Measurements from ENCODE around the gene NDUFAF2.
A peak's percentile ranks its signal among the peaks of the same experiment; 100 is the strongest.
"Not testable (repeated sequence)": the region's sequence is repeated elsewhere in the genome, so short reads cannot be mapped to it uniquely, and the experiment has no call there.

NDUFAF2 gene, protein sequence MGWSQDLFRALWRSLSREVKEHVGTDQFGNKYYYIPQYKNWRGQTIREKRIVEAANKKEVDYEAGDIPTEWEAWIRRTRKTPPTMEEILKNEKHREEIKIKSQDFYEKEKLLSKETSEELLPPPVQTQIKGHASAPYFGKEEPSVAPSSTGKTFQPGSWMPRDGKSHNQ

DNA sequence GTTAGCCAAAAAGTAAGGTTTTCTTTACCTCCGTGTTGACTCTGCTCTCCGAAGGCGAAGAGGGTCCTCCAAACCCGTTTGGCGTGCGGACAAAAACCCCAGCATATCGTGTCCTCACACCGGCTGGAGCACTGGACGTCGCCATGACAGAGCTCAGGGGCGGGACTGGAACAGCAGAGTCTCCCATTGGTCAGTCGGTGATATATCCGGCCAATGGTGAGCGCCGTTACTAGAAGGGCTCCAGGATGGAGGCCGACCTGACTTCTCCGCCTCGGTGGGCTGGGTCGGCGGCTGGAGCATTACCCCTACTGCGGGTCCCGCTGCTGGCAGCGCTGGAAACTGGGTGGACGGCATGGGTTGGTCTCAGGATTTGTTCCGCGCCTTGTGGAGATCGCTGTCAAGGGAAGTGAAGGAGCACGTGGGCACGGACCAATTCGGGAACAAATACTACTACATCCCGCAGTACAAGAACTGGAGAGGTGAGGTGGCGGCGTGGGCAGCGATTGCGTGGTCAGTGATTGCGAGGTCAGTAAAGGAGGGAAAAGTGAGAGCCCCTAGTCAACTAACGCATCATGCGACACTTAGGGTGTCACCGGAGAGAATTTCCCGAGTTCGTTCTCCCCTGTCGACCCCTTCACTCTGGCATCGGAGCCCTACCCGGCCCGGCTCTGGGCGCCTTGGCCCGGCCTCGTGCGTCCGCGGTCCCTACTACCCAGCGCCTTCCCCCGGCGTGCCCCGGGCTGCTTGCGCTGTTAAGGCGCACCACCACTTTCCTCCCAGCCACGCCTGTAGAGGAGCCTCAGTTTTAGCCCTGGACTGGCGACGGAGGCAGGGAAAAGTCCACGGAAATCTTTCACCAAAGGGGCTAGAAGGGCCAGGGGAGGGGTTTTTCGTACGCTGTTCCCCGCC, at the start of gene NDUFAF2, which contains the start of gene ERCC8:
NDUFAF2 (plus strand) TSS at position 302 of the 909 bp plus-strand sequence; CDS start at position 353, 51 bp downstream.
ERCC8 (minus strand) TSS at position 167 of the 909 bp plus-strand sequence; CDS start at position 105, 62 bp downstream.
- peak; percentile 82 for DNase-seq

DNA sequence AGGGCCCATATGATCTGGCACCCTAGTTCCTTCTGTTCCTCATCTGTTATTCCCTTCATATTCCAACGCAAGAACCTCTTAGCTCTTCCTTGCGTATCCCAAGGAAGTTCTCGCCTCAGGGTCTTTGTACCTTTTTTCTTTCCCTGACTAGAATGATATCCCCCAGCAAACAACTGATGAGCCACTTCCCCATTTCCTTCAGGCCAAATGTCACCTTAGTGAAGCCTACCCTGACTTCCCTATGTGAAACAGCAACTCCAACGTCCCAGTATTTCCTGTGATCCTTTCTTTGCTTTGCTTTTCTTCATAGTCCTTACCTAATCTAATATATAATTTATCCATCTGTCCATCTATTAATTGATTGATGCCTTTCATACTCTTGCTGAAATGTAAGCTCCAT, 48.0 kb upstream of the NDUFAF2 start:
- no peak for DNase-seq

DNA sequence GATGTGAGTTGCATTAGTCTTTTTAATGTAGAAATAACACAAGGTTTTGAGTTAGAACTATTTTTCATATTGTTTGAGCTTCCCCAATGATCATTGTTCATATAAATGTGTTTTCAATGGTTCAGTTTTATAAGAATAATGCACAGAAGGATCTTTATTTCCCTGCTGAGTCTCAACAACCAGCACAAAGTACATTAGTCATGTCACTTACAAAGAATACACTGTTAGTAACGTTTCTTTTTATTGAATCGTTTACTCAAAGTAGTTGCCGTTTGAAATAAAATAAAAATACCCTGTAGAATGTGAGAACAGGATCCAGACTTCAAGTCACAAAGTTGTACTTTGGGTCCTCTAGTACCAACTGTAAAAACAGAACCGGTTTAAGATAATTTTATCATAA, 41.6 kb upstream of the NDUFAF2 start:
- no peak for DNase-seq

DNA sequence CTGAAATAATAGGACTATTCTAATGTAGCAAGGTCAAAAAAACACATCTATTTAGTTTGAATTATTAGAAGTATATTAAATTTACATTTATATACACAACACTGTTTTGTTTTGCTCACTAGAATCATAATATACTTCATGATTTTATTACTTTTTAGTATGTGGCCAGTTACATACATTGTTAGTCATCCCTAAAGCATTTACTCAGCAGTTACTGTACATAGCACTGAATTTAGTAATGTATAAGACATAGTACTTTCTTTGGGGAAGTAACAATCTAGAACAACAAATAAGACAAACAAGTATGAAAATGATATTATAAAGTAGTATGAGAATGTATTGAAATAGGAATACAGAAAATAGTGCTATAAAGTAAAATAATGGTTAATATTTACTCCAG, 28.4 kb upstream of the NDUFAF2 start:
- DNase-seq, result no peak

DNA sequence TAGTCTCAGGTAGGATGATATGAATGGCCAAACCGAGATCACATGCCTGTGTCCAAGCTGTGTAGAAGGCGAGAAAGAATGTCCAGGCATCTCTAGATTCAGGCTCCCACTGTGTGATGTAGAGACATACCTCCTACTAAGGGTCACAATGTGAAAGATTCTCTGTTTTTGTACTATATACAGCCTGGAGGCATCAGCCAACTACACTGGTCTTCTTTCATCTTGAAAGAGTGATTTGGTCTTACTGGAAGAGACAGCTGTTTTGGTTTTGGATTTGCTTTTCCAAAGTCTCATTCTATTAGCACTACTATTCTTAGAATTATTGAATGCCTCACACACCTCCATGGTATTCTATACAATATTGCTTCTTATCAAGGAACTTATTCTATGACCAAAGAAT, 26.5 kb upstream of the NDUFAF2 start:
- DNase-seq, result no peak

DNA sequence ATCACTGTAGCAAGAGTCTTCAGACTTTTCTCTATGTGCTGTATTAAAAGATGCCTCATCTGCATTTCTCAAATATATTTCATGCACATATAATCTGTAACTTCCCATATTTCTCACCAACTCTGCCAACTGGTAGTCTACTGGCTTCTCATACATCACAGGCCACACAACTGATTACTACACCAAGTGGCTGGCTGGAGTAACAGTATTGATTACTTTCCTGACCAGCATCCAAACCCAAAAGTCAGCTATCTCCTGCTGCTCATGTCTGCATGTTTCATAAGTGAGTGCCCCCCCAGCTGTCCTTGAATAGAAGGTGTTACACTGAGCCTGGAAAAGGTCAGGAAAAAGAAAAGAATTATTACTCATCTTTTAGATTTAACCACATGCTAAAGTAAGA, 17.6 kb upstream of the NDUFAF2 start:
- no peak for DNase-seq

DNA sequence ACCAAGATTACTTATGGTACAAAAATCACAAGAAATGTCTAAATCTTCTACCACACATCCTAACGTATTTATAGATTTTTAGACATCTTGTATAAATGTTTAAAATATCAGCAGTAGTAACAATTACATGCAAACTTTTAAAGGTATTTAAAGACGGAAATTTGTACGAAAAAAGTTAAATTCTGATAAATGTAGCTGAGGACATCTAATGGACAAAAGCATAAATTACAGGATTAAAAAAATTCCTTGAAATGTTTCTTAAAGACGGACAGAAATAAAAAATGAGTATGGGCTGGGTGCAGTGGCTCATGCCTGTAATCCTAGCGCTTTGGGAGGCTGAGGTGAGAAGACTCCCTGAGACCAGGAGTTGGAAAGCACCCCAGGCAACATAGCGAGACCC, 16.0 kb upstream of the NDUFAF2 start:
- DNase-seq, result no peak

DNA sequence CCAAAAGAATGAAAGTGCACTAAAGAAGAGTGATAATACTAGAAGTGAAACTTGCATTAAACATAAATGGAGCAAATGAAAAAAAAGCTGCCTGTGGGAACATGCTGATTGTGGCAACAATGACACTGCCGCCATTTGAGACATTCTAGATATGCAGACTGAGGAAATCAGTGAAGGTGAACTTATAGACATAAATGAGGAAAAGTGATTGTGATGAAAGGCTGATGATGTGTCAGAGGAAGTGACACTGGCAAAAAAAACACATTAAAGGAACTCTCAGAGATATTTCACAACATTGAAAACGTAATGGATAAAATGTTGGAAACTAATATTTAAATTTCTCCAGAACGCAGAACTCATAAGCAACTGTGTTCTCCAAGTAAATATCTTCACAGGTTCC, 1.4 kb upstream of the NDUFAF2 start:
- DNase-seq, result no peak

DNA sequence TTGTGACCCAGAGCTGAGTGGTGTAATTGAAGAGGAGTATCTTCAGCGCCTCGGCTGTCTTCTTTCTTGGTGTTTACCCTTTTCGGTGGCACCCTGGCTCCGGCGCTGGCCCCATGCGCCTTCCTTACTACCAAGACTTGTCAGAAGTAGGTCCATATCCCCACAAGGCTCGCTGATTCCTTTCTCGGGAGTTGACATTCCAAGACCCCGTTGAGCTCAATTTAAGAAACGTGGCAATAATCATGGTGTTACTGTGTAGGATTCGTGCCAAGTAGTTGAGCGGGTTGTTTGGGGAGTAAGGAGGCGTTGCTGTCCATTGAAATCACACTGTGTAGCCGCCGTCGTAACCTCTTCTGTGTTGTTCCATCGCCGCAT, 795 bp downstream of the NDUFAF2 start:
- DNase-seq, result no peak

DNA sequence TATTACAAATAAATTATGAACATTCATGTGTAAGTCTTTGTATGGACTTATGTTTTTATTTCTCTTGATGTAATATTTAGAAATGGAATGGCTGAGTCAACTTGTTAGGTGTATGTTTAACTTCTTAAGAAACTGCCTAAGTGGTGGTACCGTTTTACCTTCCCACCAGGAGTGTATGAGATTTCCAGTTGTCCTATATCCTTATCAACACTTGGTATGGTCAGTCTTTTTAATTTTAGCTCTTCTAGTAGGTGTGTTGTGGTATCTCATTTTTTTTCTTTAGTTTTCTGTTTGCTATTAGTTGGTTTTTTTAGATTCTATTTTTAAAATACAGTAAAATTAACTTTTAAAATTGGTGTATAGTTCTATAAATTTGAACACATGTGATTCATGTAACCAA, 3.7 kb downstream of the NDUFAF2 start:
- DNase-seq, result no peak

DNA sequence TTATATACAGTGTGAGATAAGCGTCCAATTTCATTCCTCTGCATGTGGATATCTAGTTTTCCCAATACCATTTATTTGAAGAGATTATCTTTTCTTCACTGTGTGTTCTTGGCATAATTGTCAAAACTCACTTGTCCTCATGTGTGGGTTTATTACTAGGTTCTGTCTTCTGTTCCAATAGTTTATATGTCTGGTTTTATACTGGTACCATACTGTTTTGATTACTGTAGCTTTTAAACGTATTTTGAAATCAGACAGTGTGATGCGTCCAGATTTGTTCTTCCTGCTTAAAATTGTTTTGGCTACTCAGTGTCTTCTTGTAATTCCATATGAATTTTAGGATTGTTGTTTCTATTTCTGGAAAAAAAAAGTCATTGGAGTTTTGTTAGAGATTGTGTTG, 10.2 kb downstream of the NDUFAF2 start:
- DNase-seq, result no peak

DNA sequence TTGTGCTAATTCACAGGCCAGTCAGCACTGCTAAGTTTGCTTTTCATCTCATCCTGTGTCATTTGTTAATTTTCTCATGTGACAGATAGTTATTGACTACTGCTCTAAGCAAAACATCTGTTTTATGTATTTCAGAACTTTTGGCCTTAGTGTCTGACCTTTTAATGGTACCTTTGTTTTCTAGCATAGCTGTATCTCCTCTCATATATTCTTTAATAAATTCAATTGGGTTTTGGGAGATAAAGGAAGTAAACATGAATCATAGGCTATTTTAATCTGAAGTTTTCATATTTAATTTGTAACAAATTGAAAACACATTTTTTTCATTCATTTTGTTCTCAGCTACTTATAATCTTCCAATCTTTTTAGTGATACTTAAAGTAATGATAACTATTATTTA, 13.1 kb downstream of the NDUFAF2 start:
- no peak for DNase-seq

DNA sequence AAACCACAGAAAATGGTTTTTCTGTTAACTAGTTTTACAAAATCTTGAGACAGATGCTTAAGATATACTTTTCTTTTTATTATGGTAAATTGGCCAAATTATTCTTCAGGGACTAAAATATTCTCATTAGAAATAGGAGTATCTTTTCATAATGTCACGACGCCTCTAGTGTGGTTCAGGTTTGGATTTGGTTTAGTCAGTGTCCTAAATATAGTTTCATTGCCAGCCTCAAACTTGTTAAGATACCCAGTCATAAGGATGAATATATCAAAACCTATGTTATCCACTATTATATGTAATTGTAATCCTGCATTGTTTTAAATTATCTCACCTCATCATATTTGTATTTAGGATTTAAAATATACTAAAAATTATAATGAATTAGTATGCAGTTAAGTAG, 13.7 kb downstream of the NDUFAF2 start:
- DNase-seq, result no peak

DNA sequence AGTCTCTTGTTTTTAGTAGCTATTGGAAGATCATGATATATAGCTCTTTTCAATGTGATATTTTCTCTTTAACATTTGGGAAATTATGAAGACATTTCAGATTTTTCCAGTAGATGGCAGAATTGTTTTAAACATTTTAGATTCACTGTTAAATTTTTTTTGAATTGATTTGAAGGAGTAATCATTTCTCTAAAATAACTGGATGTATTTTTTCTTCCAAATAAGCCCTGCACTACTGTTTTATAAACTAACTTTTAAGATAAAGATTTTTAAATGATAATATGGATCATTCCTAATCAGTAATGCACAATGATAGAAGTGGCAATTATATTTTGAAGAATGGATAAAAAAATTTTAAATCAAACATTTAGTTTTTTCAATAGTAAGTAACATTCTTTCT, 14.2 kb downstream of the NDUFAF2 start:
- no peak for DNase-seq

DNA sequence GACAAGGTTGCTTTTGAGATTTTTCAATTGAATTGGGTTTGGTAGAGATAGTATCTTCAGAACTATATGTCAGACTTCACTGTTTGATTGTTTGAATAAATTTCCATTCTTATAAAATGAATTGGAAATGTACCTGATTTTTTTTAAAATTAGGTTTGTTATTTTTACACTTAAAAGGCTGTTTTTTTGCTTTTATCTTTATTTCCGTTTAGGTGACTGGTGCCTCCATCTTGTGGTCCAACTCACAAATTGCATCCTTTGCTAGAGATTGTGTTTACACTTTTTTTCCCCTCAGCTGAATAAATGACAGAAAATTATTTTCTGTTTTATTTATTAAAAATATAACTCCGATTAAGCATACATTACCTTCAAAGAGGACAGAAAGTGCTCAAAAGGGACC, 15.6 kb downstream of the NDUFAF2 start:
- no peak for DNase-seq

DNA sequence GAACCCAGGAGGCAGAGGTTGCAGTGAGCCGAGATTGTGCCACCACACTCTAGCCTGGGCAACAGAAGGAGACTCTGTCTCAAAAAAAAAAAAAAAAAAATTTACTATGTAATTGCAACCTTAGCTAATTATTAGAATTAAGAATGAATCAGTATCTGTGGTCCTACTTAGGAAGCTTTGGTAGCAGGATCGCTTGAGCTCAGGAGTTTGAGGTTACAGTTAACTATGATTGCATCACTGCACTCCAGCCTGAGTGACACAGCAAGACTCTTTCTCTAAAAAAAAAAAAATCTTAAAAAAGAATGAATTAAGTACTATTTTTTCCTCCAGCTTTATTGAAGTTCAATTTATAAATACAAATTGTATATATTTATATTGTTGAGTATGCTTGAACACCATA, 16.7 kb downstream of the NDUFAF2 start:
- DNase-seq, result no peak

DNA sequence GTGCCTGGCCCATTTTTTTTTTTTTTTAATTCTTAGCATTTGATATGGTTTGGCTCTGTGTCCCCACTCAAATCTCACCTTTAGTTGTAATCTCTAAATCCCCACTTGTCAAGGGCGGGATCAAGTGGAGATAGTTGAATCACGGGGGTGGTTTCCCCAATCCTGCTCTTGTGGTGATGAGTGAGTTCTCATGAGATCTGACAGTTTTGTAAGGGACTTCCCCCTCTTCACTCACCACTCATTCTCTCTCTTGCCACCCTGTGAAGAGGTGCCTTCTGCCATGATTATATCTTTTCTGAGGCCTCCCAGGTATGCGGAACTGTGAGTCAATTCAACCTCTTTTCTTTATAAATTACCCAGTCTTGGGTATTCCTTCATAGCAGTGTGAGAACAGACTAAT, 27.2 kb downstream of the NDUFAF2 start:
- DNase-seq, result no peak

DNA sequence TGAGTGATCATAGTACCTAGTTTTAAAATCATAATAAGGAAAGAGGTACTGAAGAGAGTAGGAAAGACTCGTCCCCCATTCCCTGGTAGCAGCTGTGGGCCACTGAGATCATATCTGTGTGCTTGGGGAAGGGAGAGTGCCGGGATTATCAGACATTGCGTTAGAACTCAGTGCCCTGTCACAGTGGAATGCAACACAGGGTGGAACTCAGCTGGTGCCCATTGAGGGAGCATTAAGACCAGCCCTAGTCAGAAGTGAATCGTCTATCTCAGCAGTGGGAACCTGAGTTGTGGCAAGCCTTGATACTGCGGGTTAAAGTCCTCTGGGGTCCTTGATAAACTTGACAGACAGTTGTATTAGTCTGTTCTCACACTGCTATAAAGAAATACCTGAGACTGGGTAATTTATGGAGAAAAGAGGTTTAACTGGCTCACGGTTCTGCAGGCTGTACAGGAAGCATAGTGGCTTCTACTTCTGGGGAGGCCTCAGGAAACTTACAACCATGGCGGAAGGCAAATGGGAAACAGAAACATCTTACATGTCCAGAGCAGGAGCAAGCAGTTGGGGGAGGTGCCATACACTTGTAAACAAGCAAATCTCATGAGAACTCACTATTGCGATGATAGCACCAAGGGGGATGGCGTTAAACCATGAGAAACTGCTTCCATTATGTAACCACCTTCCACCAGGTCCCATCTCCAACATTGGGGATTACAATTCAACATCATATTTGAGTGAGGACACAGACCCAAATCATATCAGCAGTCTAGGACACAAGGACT, 33.1 kb downstream of the NDUFAF2 start:
- no peak for DNase-seq

DNA sequence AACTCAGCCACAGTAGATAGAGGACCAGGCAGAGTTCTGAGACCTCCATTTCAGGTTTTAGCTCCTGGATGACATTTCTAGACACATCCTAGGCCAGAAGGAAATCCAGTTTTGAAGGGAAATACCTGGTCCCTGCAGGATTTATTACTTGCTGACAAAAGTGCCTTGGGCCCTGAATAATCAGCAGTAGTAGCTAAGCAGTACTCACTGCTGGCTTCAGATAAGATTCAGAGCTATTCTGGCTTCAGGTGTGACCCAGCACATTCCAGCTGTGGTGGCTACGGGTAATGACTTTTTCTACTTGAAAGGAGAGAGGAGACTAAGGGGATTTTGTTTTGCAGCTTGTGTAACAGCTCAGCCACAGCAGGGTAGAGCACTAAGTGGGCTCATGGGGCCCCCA, 34.0 kb downstream of the NDUFAF2 start:
- DNase-seq, result no peak

DNA sequence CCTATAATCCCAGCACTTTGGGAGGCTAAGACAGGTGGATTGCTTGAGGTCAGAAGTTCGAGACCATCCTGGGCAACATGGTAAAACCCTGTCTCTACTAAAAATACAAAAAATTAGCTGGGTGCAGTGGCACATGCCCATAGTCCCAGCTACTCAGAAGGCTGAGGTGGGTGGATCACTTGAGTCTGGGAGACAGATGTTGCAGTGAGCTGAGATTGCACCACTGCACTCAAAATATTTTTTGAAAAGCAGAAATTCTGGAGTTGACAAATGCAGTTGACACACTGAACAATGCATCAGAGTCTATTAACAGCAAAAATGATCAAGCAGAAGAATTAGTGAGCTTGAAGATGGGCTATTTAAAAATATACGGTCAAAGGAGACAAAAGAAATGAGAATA, 35.5 kb downstream of the NDUFAF2 start:
- DNase-seq, result no peak

DNA sequence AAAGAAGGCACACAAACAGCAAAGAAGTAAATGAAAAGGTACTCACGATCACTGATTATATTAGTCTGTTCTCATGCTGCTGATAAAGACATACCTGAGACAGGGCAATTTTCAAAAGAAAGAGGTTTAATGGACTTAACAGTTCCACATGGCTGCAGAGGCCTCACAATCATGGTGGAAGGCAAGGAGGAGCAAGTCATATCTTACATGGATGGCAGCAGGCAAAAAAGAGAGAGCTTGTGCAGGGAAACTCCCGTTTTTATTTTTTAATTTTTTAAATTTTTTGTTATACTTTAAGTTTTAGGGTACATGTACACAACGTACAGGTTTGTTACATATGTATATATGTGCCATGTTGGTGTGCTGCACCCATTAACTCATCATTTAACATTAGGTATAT, 37.1 kb downstream of the NDUFAF2 start:
- DNase-seq, result not testable (repeated sequence)

DNA sequence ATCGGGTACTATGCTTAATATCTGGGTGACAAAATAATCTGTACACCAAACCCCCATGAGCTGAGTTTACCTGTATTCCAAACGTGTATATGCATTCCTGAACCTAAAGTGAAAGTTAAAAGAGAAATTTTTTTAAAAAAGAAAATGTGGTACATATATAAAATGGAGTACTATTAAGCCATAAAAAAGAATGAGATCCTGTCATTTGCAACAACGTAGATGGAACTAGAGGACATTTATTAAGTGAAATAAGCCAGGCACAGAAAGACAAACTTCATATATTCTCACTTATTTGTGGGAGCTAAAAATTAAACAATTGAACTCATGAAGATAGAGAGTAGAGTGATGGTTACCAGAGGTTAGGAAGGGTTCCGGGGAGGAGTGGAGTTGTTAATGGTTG, 44.8 kb downstream of the NDUFAF2 start:
- DNase-seq, result no peak

DNA sequence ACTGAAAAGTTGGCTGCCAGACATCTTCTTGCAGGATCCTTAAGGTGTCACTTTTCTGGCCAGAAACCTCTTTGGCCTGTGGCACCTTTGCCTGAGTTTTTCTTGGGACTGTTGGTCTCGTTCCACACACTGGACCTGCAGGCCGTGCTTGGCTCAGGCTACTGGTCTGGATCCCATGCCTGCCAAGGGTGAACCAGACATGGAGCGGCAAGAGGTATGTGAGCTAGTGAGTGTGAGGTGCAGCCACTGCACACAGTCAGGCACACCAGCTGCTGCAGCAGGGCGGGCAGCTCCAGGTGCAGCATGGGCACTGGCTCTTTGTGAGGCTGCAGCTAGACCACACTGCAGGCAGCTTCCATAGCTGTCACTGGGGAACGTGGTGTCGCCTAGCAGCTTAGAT, 47.9 kb downstream of the NDUFAF2 start:
- no peak for DNase-seq

DNA sequence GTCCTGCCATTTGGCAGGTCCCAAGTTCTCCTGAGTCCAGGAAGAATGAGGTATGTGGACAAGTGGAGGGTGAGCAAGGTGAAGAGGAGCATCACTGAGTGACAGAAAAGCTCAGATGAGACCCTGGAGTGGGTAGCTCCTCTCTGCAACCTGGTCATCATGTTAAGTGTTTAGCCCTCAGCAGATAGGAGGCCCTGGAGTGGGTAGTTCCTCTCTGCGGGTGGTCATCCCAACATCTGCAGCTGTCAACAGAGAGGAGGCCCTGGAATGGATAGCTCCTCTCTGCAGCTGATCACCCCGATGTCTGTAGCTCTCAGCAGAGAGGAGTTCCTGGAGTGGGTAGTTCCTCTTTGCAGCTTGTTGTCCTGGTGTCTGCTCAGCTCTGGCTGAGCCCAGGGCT, 48.4 kb downstream of the NDUFAF2 start:
- DNase-seq, result no peak
